ENCODE measurements around the gene MVK. TPM values are rescaled to one million over a fixed set of nuclear protein-coding genes. Genes with fewer than 3 reads are reported as not detected.

The MVK gene
- total and polyA plus RNA-seq, 2 donors (not counting 1 experiment from before 2014, with no cell fraction given), result 18.8 to 22.1 TPM

GRCh38 chr12:109606320-109607028 lies 32.9 kb downstream of the MVK start:
- Histone ChIP-seq H3K9me3 (ENCODE audit: control insufficient read depth, insufficient read depth, low read depth, low read length) (no peaks in the 10 kb centered on the region), H3K79me2 (ENCODE audit: control insufficient read depth, insufficient read depth, low read length) (no peaks in the 10 kb centered on the region), H3K36me3 (ENCODE audit: control insufficient read depth, insufficient read depth, low read length) (no peaks in the 10 kb centered on the region), H3K27me3 (ENCODE audit: control insufficient read depth, insufficient read depth, low read length) (peaks cover 26% of the 10 kb centered on the region), H3K4me2 (ENCODE audit: extremely low read depth, insufficient read depth, low read length) (peak overlapping the region; percentile 44), H3K4me1 (ENCODE audit: control insufficient read depth, extremely low read depth, insufficient read depth, low read length) (no peaks in the 10 kb centered on the region), H3K9ac (ENCODE audit: insufficient read depth, low read length) (no peak overlapping the region), H3K27ac (ENCODE audit: insufficient read depth, low read length) (no peak overlapping the region), H4K20me1 (ENCODE audit: control insufficient read depth, extremely low read depth, insufficient read depth, low read length) (no peaks in the 10 kb centered on the region), H3K4me3 (replicated peaks in 1 of 4; ENCODE audit: control extremely low read depth in 1 of 4, insufficient read depth in 1 of 4, low read depth in 3 of 4, low read length in 4 of 4) (no peak overlapping the region), H2AFZ (ENCODE audit: low read length) (no peak overlapping the region)
- no peak for DNase-seq (ENCODE audit: low read depth in 2 of 2)
- TF ChIP-seq EZH2 (IDR thresholded peaks at IDR 0.05; ENCODE audit: low read length, missing control alignments) (no peak), CTCF (conservative IDR thresholded peaks at IDR 0.05 in 1 of 2, IDR thresholded peaks at IDR 0.05 in 1 of 2; ENCODE audit: low read depth in 1 of 2, low read length in 2 of 2) (no peak)

GRCh38 chr12:109607618-109608017 lies 34.0 kb downstream of the MVK start:
- Histone ChIP-seq H3K4me2 (ENCODE audit: extremely low read depth, insufficient read depth, low read length) (no peak overlapping the region), H3K9me3 (ENCODE audit: control insufficient read depth, insufficient read depth, low read depth, low read length) (no peaks in the 10 kb centered on the region), H2AFZ (ENCODE audit: low read length) (no peak overlapping the region), H3K36me3 (ENCODE audit: control insufficient read depth, insufficient read depth, low read length) (no peaks in the 10 kb centered on the region), H3K9ac (ENCODE audit: insufficient read depth, low read length) (no peak overlapping the region), H3K4me1 (ENCODE audit: control insufficient read depth, extremely low read depth, insufficient read depth, low read length) (no peaks in the 10 kb centered on the region), H3K27me3 (ENCODE audit: control insufficient read depth, insufficient read depth, low read length) (peaks cover 26% of the 10 kb centered on the region), H4K20me1 (ENCODE audit: control insufficient read depth, extremely low read depth, insufficient read depth, low read length) (no peaks in the 10 kb centered on the region), H3K79me2 (ENCODE audit: control insufficient read depth, insufficient read depth, low read length) (no peaks in the 10 kb centered on the region), H3K4me3 (replicated peaks in 1 of 4; ENCODE audit: control extremely low read depth in 1 of 4, insufficient read depth in 1 of 4, low read depth in 3 of 4, low read length in 4 of 4) (no peak overlapping the region), H3K27ac (ENCODE audit: insufficient read depth, low read length) (no peak overlapping the region)
- DNase-seq (ENCODE audit: low read depth in 2 of 2), result no peak
- TF ChIP-seq CTCF (conservative IDR thresholded peaks at IDR 0.05 in 1 of 2, IDR thresholded peaks at IDR 0.05 in 1 of 2; ENCODE audit: low read depth in 1 of 2, low read length in 2 of 2) (no peak), EZH2 (IDR thresholded peaks at IDR 0.05; ENCODE audit: low read length, missing control alignments) (no peak)

- H3K4me2 ChIP-seq (ENCODE audit: extremely low read depth, insufficient read depth, low read length), result no peak overlapping the region
- DNase-seq (ENCODE audit: low read depth in 2 of 2), result no peak
- H2AFZ ChIP-seq (ENCODE audit: low read length), result no peak overlapping the region
- no peaks in the 10 kb centered on the region for H3K9me3 ChIP-seq (ENCODE audit: control insufficient read depth, insufficient read depth, low read depth, low read length)
- no peak overlapping the region for H3K9ac ChIP-seq (ENCODE audit: insufficient read depth, low read length)
- H3K36me3 ChIP-seq (ENCODE audit: control insufficient read depth, insufficient read depth, low read length), result no peaks in the 10 kb centered on the region
- H3K27ac ChIP-seq (ENCODE audit: insufficient read depth, low read length), result no peak overlapping the region
- no peaks in the 10 kb centered on the region for H4K20me1 ChIP-seq (ENCODE audit: control insufficient read depth, extremely low read depth, insufficient read depth, low read length)
- H3K4me3 ChIP-seq (replicated peaks in 1 of 4; ENCODE audit: control extremely low read depth in 1 of 4, insufficient read depth in 1 of 4, low read depth in 3 of 4, low read length in 4 of 4), result no peak overlapping the region
- no peaks in the 10 kb centered on the region for H3K4me1 ChIP-seq (ENCODE audit: control insufficient read depth, extremely low read depth, insufficient read depth, low read length)
- TF ChIP-seq CTCF (conservative IDR thresholded peaks at IDR 0.05 in 1 of 2, IDR thresholded peaks at IDR 0.05 in 1 of 2; ENCODE audit: low read depth in 1 of 2, low read length in 2 of 2) (no peak), EZH2 (IDR thresholded peaks at IDR 0.05; ENCODE audit: low read length, missing control alignments) (no peak)
- H3K79me2 ChIP-seq (ENCODE audit: control insufficient read depth, insufficient read depth, low read length), result no peaks in the 10 kb centered on the region
- H3K27me3 ChIP-seq (ENCODE audit: control insufficient read depth, insufficient read depth, low read length), result peaks cover 28% of the 10 kb centered on the region
Observed at GRCh38 chr12:109608270-109608669, 34.7 kb downstream of the MVK start.

Data from fibroblast of lung (primary cell).